GM12878 (cell line): ENCODE data around the gene MEIKIN. TPM values are rescaled to one million over a fixed set of nuclear protein-coding genes. Genes with fewer than 3 reads are reported as not detected.

Experiments used
- ATAC-seq: fragments of 200-7000 bp; cut with Tn5 transposase; 3 replicates; pipeline ENCODE4 v1.9.1; 2020; ENCODE audit warnings: mild to moderate bottlenecking, moderate library complexity
- BruUV-seq: library from RNA; stranded (reverse); fragments of 400-500 nt; replicated peaks from 2 replicates; lab custom pipeline; 2021; lab: Mats Ljungman, UMichigan
- CTCF ChIA-PET: fragments of 300-600 bp; sonication (Branson Sonifier 250); formaldehyde crosslinking; extraction: SDS; loops from one replicate; lab custom pipeline; 2021; ENCODE audit warnings: inconsistent platforms; lab: Yijun Ruan, JAX
- POLR2A ChIA-PET: fragments of 350-600 bp; formaldehyde crosslinking; extraction: SDS; loops from one replicate; lab custom pipeline; 2021; ENCODE audit warnings: inconsistent platforms; lab: Charles Lee
- RAD21 ChIA-PET: fragments of 300-600 bp; sonication (Branson Sonifier 250); formaldehyde crosslinking; loops from one replicate; lab custom pipeline; 2023; ENCODE audit warnings: antibody characterized with exemption; ENCODE audit not compliant: unreplicated experiment; lab: Charles Lee
- SMC1A ChIA-PET: fragments of 300-600 bp; sonication (Branson Sonifier 250); formaldehyde crosslinking; loops from one replicate; lab custom pipeline; 2023; ENCODE audit not compliant: unreplicated experiment, uncharacterized antibody; lab: Charles Lee
- DNase-seq: peaks from one replicate; pipeline ENCODE4 v3.0.0-alpha.2; 2011; ENCODE audit warnings: low read depth, low spot score
- FAIRE-seq: peaks from 3 replicates; lab custom pipeline; 2011; peaks lifted over from hg19 to GRCh38; lab: Jason Lieb, UNC
- H2AFZ ChIP-seq: 2 replicates; pipeline ENCODE4 v1.6.0; 2011; ENCODE audit warnings: low read depth, low read length, control low read depth; ENCODE audit not compliant: control insufficient read depth
- H3K27ac ChIP-seq: 2 replicates; pipeline ENCODE4 v1.5.1; 2011; ENCODE audit warnings: control low read depth; ENCODE audit not compliant: control insufficient read depth, insufficient read depth
- H3K27me3 ChIP-seq, 2 experiments: replicated peaks in 1 of 2; 2 replicates each; pipeline versions ENCODE4 v1.6.0 to v1.6.1; 2011; ENCODE audit warnings: low read length in 1 of 2; ENCODE audit not compliant: control insufficient read depth in 2 of 2, insufficient read depth in 2 of 2
- H3K36me3 ChIP-seq, 2 experiments: 2 replicates each; pipeline ENCODE4 v1.5.1; 2011; ENCODE audit warnings: low read length in 1 of 2; ENCODE audit not compliant: control insufficient read depth in 2 of 2, insufficient read depth in 2 of 2
- H3K4me1 ChIP-seq: 2 replicates; pipeline ENCODE4 v1.6.1; 2011; ENCODE audit warnings: mild to moderate bottlenecking, low read length, moderate library complexity, mixed read lengths; ENCODE audit not compliant: control insufficient read depth, insufficient read depth
- H3K4me2 ChIP-seq: 2 replicates; pipeline ENCODE4 v1.6.0; 2011; ENCODE audit warnings: control low read depth; ENCODE audit not compliant: control insufficient read depth, insufficient read depth
- H3K4me3 ChIP-seq: fragments of 200-600 bp; sonication (generic); 2 replicates; pipeline ENCODE4 v1.5.1; 2016
- H3K79me2 ChIP-seq: 2 replicates; pipeline ENCODE4 v1.6.0; 2011; ENCODE audit warnings: low read length; ENCODE audit not compliant: control insufficient read depth, insufficient read depth
- H3K9ac ChIP-seq: 2 replicates; pipeline ENCODE4 v1.8.0; 2011; ENCODE audit warnings: low read length, control low read depth, mixed read lengths; ENCODE audit not compliant: control insufficient read depth, insufficient read depth
- H3K9me3 ChIP-seq: replicated peaks from 3 replicates; pipeline ENCODE4 v1.5.1; 2011; ENCODE audit warnings: mild to moderate bottlenecking, low read length; ENCODE audit not compliant: control insufficient read depth, insufficient read depth
- H4K20me1 ChIP-seq: 2 replicates; pipeline ENCODE4 v1.6.0; 2011; ENCODE audit not compliant: control insufficient read depth, insufficient read depth
- ATF3 ChIP-seq: IDR thresholded peaks from 2 replicates; pipeline ENCODE4 v1.6.1; 2011; ENCODE audit warnings: low read depth, mild to moderate bottlenecking, low read length, moderate library complexity, borderline replicate concordance; ENCODE audit errors: extremely low read depth
- ATF7 ChIP-seq: fragments of 450-650 bp; IDR thresholded peaks from 2 replicates; pipeline ENCODE4 v1.6.1; 2016; ENCODE audit warnings: low read depth, mild to moderate bottlenecking
- BMI1 ChIP-seq: fragments of 450-650 bp; IDR thresholded peaks from 2 replicates; pipeline ENCODE4 v1.6.1; 2016; ENCODE audit warnings: mild to moderate bottlenecking, moderate library complexity, borderline replicate concordance
- EP300 ChIP-seq, 2 experiments: fragments of 150-350 bp in 1 of 2; IDR thresholded peaks; 2 replicates each; pipeline ENCODE4 v1.6.1; 2011 to 2012; ENCODE audit warnings: low read depth in 2 of 2, low read length in 2 of 2, borderline replicate concordance in 1 of 2, improper control_type of control experiment in 1 of 2, inconsistent platforms in 1 of 2; ENCODE audit not compliant: control insufficient read depth in 1 of 2
- IRF5 ChIP-seq: fragments of 450-650 bp; IDR thresholded peaks from 2 replicates; pipeline ENCODE4 v1.6.1; 2017; ENCODE audit warnings: borderline replicate concordance
- MAX ChIP-seq: IDR thresholded peaks from 2 replicates; pipeline ENCODE4 v1.6.1; 2012; ENCODE audit warnings: low read depth, low read length, improper control_type of control experiment
- MEF2A ChIP-seq: IDR thresholded peaks from 2 replicates; pipeline ENCODE4 v1.6.1; 2011; ENCODE audit warnings: low read depth, mild to moderate bottlenecking, low read length, moderate library complexity; ENCODE audit not compliant: insufficient read depth
- NKRF ChIP-seq: fragments of 450-650 bp; conservative IDR thresholded peaks from 2 replicates; pipeline ENCODE4 v1.6.1; 2017; ENCODE audit warnings: mild to moderate bottlenecking, moderate library complexity
- NR2C1 ChIP-seq: fragments of 450-650 bp; IDR thresholded peaks from 2 replicates; pipeline ENCODE4 v1.6.1; 2017; ENCODE audit warnings: antibody characterized with exemption, mild to moderate bottlenecking, moderate library complexity
- POLR2AphosphoS5 ChIP-seq: IDR thresholded peaks from 2 replicates; pipeline ENCODE4 v1.6.1; 2011; ENCODE audit warnings: mild to moderate bottlenecking, low read length, inconsistent platforms
- RELA ChIP-seq: fragments of 450-650 bp; IDR thresholded peaks from 2 replicates; pipeline ENCODE4 v1.8.0; 2014; ENCODE audit warnings: borderline replicate concordance; ENCODE audit not compliant: partially characterized antibody
- STAT3 ChIP-seq: IDR thresholded peaks from 2 replicates; pipeline ENCODE4 v1.6.1; 2011; ENCODE audit warnings: low read depth, low read length, improper control_type of control experiment
- TARDBP ChIP-seq: IDR thresholded peaks from 2 replicates; pipeline ENCODE4 v1.6.1; 2016; ENCODE audit warnings: borderline replicate concordance
- TCF12 ChIP-seq: IDR thresholded peaks from 2 replicates; pipeline ENCODE4 v1.6.1; 2011; ENCODE audit warnings: low read depth, mild to moderate bottlenecking, low read length
- USF1 ChIP-seq: IDR thresholded peaks from 2 replicates; pipeline ENCODE4 v1.6.1; 2011; ENCODE audit warnings: borderline replicate concordance, low read depth, mild to moderate bottlenecking, moderate library complexity, mixed read lengths, low read length; ENCODE audit not compliant: insufficient read depth; ENCODE audit errors: extremely low read length
- WGBS: methylation state at CpG from one replicate; pipeline ENCODE4 v1.1.6; 2016; ENCODE audit warnings: low lambda C conversion rate; ENCODE audit not compliant: insufficient replicate concordance, insufficient coverage; ENCODE audit errors: missing lambda C conversion rate; 5-methylcytosine and 5-hydroxymethylcytosine counted together
- in situ Hi-C: fragments of 300-500 bp; cut with MboI; formaldehyde crosslinking; loops from 9 replicates; pipeline ENCODE4 v1.14.3; 2018; ENCODE audit warnings: mixed read lengths
- intact Hi-C: fragments of 100-400 bp; cut with micrococcal nuclease; formaldehyde crosslinking; loops from one replicate; pipeline ENCODE4 v1.14.2; 2022; ENCODE audit not compliant: unreplicated experiment
- polyA plus RNA-seq, 11 experiments: library from polyadenylated mRNA; depleted of rRNA in 4 of 11; unstranded in 6 of 11; stranded (reverse) in 5 of 11; fragments of >200 nt; fragmentation: Nextera tagmentation in 4 of 11; fragmentation: Illumina TruSeq in 1 of 11; extraction: Ambion mirVana in 4 of 11; extraction: Trizol in 1 of 11; gene quantifications; 1 replicate in 1 of 11; 2 replicates in 10 of 11; pipeline versions ENCODE4 v1.2.1 to v1.2.3, GENCODE V29; 2011 to 2016; ENCODE audit warnings: inconsistent platforms in 2 of 11, missing spikeins in 2 of 11, low read depth in 1 of 11
- total RNA-seq, 4 experiments: library from RNA; depleted of rRNA in 3 of 4; stranded (reverse); fragments of >200 nt in 3 of 4; fragmentation: Illumina TruSeq in 1 of 4; extraction: Trizol in 1 of 4; gene quantifications; 2 replicates each; pipeline versions ENCODE4 v1.2.1 to v1.2.3, GENCODE V29; 2013 to 2021

MEIKIN gene
- total and polyA plus RNA-seq, 10 of the 15 experiments (the other 5 are each of a cell fraction or from before 2014, with no cell fraction given), result not detected

GRCh38 chr5:131787736-131788135 lies 157.7 kb downstream of the MEIKIN start (continued):
- TF ChIP-seq NR2C1, result no peak
- no peak for TF ChIP-seq MEF2A
- TF ChIP-seq POLR2AphosphoS5, result no peak
- TF ChIP-seq ATF3, result no peak

GRCh38 chr5:131786900-131787692 lies 158.4 kb downstream of the MEIKIN start:
- ChIA-PET RAD21 (no interaction called here), CTCF (no interaction called here), SMC1A (interaction anchor here (0.7 to 1.2 kb wide), 3 partner anchors 38 to 1326 kb away, joined by 3 to 5 read pairs (median 3); no protein-coding TSS in a partner anchor), POLR2A (interaction anchor here (0.8 to 1.3 kb wide), 3 partner anchors 10 to 13 kb away, joined by 3 to 4 read pairs (median 3); partner anchors contain the start of gene FNIP1)
- no peak for DNase-seq
- no peaks in the 10 kb centered on the region; a peak in 1 of 4 replicates for H3K36me3 ChIP-seq
- H2AFZ ChIP-seq, result no peak overlapping the region
- peak; percentile 46 for ATAC-seq
- intact Hi-C loops, result no loop called here
- H3K27me3 ChIP-seq, result no peaks in the 10 kb centered on the region
- no TSS peak for BruUV-seq
- no peak overlapping the region for H3K9ac ChIP-seq
- no peak overlapping the region for H3K4me2 ChIP-seq
- FAIRE-seq, result no peak
- no peaks in the 10 kb centered on the region; the same call in 2 of the 3 replicates for H3K9me3 ChIP-seq
- 77% methylated on average over 4 of the region's 4 CpGs for WGBS
- H3K79me2 ChIP-seq, result peaks cover 61% of the 10 kb centered on the region
- H3K27ac ChIP-seq, result no peak overlapping the region
- in situ Hi-C loops, result no loop called here
- H3K4me1 ChIP-seq, result no peaks in the 10 kb centered on the region; the same call in 1 of the 2 replicates
- no peak overlapping the region for H3K4me3 ChIP-seq
- peaks cover 4% of the 10 kb centered on the region; the same call in 1 of the 2 replicates for H4K20me1 ChIP-seq
- TF ChIP-seq TCF12 (no peak), POLR2AphosphoS5 (no peak), NKRF (no peak), BMI1 (no peak), RELA (no peak), IRF5 (no peak), ATF7 (no peak), EP300 (IDR thresholded peaks at IDR 0.05; ENCODE audit: borderline replicate concordance in 1 of 2, control insufficient read depth in 1 of 2, low read depth in 2 of 2, low read length in 2 of 2) (no peak), USF1 (no peak), STAT3 (no peak), MAX (no peak), TARDBP (no peak)
